GM04504 (cell line): ENCODE data around the gene STX8.
A peak's percentile ranks its signal among the peaks of the same experiment; 100 is the strongest.
"Not testable (repeated sequence)": the region's sequence is repeated elsewhere in the genome, so short reads cannot be mapped to it uniquely, and the experiment has no call there.

ENCODE experiments used
- DNase-seq: peaks from one replicate; pipeline ENCODE4 v3.0.0-alpha.2; 2012; ENCODE audit warnings: low read depth

STX8 gene

GRCh38 chr17:9575381-9576101, at the start of gene STX8:
Gene STX8, minus strand, starts transcription at chr17:9575820. Its CDS starts 12 bp downstream, at chr17:9575808.
- DNase-seq, result peak; percentile 60

GRCh38 chr17:9622961-9623360, 47.3 kb upstream of the STX8 start:
- no peak for DNase-seq

GRCh38 chr17:9615486-9615885, 39.9 kb upstream of the STX8 start:
- no peak for DNase-seq

GRCh38 chr17:9612006-9612405, 36.4 kb upstream of the STX8 start:
- DNase-seq, result no peak

GRCh38 chr17:9611557-9611956, 35.9 kb upstream of the STX8 start:
- DNase-seq, result no peak

GRCh38 chr17:9607058-9607457, 31.4 kb upstream of the STX8 start:
- not testable (repeated sequence) for DNase-seq

- no peak for DNase-seq
Observed at GRCh38 chr17:9606453-9606852, 30.8 kb upstream of the STX8 start.

- DNase-seq, result not testable (repeated sequence)
Observed at GRCh38 chr17:9604583-9604982, 29.0 kb upstream of the STX8 start.

- DNase-seq, result no peak
Observed at GRCh38 chr17:9598661-9599060, 23.0 kb upstream of the STX8 start.

- DNase-seq, result not testable (repeated sequence)
Observed at GRCh38 chr17:9597638-9598037, 22.0 kb upstream of the STX8 start.

GRCh38 chr17:9594065-9594464, 18.4 kb upstream of the STX8 start:
- DNase-seq, result no peak

- no peak for DNase-seq
Observed at GRCh38 chr17:9587969-9588656, 12.5 kb upstream of the STX8 start.

GRCh38 chr17:9577373-9577709, 1.7 kb upstream of the STX8 start:
- DNase-seq, result no peak

GRCh38 chr17:9576521-9577372, 1.1 kb upstream of the STX8 start, which contains the start of gene CFAP52:
Gene CFAP52, plus strand, starts transcription at chr17:9576642. Its CDS starts 54 bp downstream, at chr17:9576696.
- peak; percentile 41 for DNase-seq

- no peak for DNase-seq
Observed at GRCh38 chr17:9571201-9571600, 4.4 kb downstream of the STX8 start.

- DNase-seq, result no peak
Observed at GRCh38 chr17:9568957-9569588, 6.5 kb downstream of the STX8 start.

- no peak for DNase-seq
Observed at GRCh38 chr17:9568004-9568403, 7.6 kb downstream of the STX8 start.

GRCh38 chr17:9566739-9567138, 8.9 kb downstream of the STX8 start:
- DNase-seq, result not testable (repeated sequence)

GRCh38 chr17:9566067-9566466, 9.6 kb downstream of the STX8 start:
- DNase-seq, result no peak

GRCh38 chr17:9564104-9564503, 11.5 kb downstream of the STX8 start:
- no peak for DNase-seq

- DNase-seq, result no peak
Observed at GRCh38 chr17:9557857-9558256, 17.8 kb downstream of the STX8 start.

GRCh38 chr17:9557161-9557755, 18.4 kb downstream of the STX8 start:
- DNase-seq, result no peak
